ENCODE results near the gene CMTM3.
"Not testable (repeated sequence)": the region's sequence is repeated elsewhere in the genome, so short reads cannot be mapped to it uniquely, and the experiment has no call there.

CMTM3 gene

GRCh38 chr16:66631558-66631957 is 27.1 kb downstream of the CMTM3 start:
- not testable (repeated sequence) for DNase-seq (ENCODE audit: extremely low read depth in 1 of 2, low read depth in 1 of 2)

DNA sequence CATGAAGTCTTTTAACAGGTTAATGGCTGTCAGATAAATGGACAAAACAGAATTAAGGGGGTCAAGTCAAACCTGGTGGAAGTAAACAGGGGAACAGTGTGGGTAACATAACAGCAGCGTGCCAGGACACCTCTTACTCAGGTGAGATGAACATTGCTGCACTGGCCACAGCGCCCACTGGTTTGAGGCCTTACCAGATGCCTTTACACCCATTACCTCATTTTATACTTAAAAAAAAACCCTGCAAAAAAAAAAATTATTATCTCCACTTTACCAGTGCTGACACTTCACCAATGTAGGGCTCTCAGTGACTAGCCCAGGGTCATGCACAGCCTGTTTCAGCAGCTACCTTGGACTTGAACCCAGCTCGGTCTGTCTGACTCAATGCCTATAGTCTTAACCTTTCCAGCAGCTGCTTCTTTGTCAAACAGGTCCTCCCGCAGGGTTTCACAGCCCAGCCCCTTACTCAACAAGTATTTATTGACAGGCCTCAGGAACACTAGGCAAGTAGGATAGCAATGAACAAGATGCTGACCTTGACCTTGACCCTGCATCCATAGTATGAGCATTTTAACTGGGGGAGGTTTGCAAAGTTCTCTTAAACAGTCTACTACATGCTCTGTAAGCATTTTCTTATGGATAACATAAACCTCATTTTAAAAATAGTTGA is 30.2 kb downstream of the CMTM3 start:
- DNase-seq (ENCODE audit: extremely low read depth in 1 of 2, low read depth in 1 of 2), result no peak

DNA sequence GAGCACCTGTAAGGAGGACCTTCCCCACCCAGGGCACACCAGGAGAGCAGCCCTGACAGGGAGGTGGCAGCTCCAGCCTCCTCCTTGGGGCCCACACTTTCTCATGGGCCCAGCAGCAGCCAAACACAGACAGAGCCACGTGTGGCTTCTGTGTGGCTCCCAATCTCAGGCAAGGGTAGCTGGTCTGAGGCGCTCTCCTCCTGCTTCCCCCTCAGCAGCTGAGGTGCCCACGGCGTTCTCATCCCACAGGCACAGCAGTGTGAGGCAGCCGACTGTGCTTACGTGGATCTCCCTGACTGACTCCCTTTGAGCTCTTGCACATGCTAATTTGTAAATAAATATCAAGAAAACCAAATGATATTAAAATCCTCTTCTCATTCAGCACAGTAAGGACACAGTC is 30.9 kb downstream of the CMTM3 start:
- DNase-seq (ENCODE audit: extremely low read depth in 1 of 2, low read depth in 1 of 2), result no peak

DNA sequence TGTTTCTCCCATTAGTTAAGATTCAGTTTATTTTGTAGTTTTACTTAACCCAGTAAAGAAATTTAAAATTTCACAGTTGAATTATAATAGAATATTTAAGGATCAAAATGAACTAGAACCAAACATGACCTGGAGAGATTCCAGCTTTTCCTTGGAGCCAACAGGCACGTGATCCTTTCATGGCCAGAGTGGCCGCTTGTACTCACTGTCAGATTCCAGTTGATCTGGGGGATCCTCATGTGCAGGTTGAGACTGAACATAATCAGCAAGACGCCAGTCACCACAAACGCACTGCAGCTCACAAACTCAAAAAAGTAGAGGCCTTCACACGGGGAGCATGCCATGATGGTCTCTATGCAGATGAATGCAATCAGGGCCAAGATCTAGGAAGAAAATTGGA is 31.7 kb downstream of the CMTM3 start:
- no peak for DNase-seq (ENCODE audit: extremely low read depth in 1 of 2, low read depth in 1 of 2)

GRCh38 chr16:66637806-66638205 is 33.3 kb downstream of the CMTM3 start:
- no peak for DNase-seq (ENCODE audit: extremely low read depth in 1 of 2, low read depth in 1 of 2)

DNA sequence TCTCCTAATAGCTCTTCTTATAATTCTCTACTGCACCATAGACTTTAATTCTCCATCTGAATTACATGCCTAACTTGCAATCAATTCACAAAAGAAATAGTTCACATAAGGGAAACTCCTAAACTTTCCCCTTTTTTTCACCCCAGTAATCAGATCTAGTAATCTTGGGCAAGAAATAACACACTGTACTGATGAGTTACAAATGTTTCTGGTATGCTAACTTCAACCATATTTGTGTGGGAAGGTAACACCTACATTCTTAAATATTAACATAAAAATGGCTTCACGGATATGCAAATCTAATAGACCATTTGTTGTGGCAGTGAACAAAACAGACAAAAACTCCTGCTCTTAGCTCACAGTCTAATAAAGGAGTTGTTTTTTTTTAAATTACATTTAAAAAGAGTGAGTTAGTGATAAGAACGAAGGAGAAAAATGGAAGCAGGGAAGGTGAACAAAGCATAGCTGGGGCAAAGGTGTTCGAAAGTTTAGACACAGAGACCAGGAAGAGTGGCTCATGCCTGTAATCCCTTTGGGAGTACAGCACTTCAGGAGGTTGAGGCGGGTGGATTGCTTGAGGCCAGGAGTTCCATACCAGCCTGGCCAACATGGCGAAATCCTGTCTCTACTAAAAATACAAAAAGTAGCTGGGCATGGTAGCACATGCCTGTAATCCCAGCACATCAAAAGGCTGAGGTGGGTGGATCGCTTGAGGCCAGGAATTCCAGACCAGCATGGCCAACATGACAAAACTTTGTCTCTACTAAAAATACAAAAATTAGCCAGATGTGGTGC is 34.8 kb downstream of the CMTM3 start:
- no peak for DNase-seq (ENCODE audit: extremely low read depth in 1 of 2, low read depth in 1 of 2)

DNA sequence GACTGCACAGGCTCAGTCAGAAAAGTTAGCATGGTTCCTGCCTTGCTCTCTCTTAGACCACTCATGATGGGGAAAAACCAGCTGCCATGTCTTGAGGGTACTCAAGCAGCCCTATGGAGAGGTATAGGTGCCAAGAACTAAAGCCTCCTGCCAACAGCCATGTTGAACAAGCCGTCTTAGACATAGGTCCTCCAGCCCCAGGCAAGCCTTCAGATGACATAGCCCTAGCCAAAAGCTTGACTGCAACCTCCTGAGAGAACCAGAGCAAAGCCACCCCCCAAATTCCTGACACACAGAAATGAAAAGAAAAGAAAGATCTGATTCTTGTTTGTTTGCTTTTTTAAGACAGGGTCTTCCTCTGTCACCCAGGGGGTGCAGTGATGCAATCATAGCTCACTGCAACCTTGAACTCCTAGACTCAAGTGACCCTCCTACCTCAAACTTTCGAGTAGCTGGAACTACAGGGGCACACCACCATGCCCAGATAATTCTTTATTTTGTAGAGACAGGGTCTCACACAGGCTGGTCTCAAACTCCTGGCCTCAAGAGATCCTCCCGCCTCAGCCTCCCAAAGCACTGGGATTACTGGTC is 36.3 kb downstream of the CMTM3 start:
- no peak for DNase-seq (ENCODE audit: extremely low read depth in 1 of 2, low read depth in 1 of 2)

DNA sequence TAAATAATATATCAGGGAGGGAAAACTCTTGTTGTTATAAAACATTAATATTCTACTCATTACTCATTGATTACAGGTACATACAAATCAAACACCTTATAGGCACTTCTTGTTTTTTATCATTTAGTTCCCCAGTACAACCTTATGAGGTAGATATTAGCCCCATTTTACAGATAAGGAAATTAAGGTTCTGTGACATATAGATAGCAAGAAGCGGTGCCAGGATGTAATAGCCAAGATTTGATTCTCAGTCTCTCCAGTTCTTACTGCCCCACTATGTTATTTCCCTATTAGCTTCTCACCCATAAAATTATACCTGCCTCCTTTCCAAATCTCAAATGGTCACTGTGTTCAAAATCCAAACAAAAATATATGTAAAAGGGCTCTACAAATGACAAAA is 36.9 kb downstream of the CMTM3 start:
- no peak for DNase-seq (ENCODE audit: extremely low read depth in 1 of 2, low read depth in 1 of 2)

GRCh38 chr16:66647866-66648265 is 43.4 kb downstream of the CMTM3 start:
- DNase-seq (ENCODE audit: extremely low read depth in 1 of 2, low read depth in 1 of 2), result no peak

GRCh38 chr16:66649167-66649566 is 44.7 kb downstream of the CMTM3 start:
- DNase-seq (ENCODE audit: extremely low read depth in 1 of 2, low read depth in 1 of 2), result no peak

GRCh38 chr16:66649636-66650205 is 45.2 kb downstream of the CMTM3 start:
- no peak for DNase-seq (ENCODE audit: extremely low read depth in 1 of 2, low read depth in 1 of 2)

GRCh38 chr16:66650707-66651473 is 46.4 kb downstream of the CMTM3 start:
- DNase-seq (ENCODE audit: extremely low read depth in 1 of 2, low read depth in 1 of 2), result peak; percentile 39 to 70

DNA sequence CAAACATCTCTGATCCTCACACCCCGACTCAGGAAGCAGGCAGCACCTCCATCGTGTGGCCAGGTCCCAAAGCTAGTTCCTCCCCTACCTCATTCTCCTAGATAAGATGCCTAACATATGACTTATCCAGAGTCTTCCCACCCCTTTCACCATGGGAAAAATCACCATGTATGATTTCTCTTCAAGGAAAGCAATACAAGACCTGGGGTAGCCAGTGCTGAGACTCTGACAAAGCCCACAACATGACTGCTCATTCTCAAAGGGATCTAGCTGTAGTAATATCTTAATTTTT is 46.9 kb downstream of the CMTM3 start:
- DNase-seq (ENCODE audit: extremely low read depth in 1 of 2, low read depth in 1 of 2), result no peak

DNA sequence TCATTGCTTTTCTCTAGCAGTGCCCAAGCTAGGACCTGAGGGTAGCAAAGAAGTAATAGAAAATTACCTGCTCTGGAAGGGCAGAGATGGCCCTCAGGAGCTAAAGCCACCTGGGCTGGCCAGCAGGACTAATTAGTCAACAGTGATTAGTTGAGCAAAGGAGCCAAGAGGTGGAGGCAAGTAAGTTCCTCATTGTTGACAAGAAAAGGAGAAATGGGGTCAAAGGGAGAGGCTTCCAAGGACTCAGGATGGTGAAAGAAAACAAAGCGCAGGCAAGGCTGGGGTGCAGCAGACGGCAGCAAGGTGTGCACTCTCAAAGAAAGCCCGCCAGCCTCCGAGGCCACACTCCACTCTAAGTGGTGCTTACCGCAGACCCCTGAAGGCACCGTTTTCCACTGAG is 47.5 kb downstream of the CMTM3 start:
- DNase-seq (ENCODE audit: extremely low read depth in 1 of 2, low read depth in 1 of 2), result no peak

DNA sequence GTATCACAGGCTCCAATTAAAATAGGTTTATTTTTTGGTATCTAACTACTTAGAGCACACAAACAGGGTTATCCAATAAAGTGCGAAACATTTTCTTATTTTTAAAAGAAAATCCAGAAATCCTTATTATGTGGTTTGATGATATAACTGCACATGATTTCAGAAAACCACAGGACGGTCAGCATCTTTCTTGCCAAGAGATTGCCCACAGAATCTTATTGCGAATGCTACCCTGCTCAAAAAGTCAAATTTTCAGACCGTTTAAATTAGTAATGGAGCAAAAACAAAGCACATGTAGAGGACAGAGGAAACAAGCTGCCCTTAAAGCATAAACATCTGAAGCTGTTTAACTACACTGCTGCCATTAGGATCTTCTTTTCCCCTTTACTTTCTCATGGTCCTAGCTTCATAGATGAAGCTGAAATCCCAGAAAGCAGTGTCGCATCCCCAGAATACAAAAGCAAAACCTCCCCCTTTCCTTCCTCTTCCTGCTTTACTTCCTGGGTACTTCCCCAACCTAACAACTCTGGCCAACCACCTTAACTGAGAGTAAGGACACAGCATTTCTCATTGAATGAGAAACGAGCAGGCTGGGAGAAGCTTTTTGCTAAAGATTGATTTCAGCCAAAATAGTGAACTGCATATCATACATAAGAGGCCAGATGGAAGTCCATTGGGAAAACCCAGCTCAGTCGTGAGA is 48.3 kb downstream of the CMTM3 start:
- DNase-seq (ENCODE audit: extremely low read depth in 1 of 2, low read depth in 1 of 2), result no peak

DNA sequence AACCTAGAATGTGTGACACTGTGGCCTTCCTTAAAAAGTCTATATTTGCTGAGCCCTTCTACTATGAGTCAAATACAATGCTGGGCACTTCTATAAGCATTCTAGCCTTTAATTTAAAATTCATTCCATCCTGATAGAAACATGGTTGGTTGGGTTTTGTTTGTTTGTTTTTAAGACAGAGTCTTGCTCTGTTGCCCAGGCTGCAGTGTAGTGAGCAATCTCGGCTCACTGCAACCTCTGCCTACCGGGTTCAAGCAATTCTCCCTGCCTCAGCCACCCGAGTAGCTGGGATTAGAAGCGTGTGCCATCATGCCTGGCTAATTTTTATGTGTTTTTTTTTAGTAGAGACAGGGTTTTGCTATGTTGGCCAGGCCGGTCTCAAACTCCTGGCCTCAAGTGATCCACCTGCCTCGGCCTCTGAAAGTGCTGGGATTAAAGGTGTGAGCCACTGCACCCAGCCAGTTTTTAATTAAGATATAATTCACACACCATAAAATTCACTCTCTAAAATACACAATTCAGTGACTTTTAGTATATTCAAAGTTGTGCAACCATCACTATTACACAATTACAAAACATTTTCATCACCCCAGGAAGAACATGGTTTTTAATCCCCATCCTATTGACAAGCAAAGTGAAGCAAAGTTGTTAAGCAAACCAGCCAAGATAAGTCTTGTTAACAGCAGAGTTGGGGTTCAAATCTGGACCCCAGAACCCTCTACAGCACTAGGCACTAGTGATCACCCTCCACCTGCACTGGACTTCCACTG is 49.3 kb downstream of the CMTM3 start:
- no peak for DNase-seq (ENCODE audit: extremely low read depth in 1 of 2, low read depth in 1 of 2)

DNA sequence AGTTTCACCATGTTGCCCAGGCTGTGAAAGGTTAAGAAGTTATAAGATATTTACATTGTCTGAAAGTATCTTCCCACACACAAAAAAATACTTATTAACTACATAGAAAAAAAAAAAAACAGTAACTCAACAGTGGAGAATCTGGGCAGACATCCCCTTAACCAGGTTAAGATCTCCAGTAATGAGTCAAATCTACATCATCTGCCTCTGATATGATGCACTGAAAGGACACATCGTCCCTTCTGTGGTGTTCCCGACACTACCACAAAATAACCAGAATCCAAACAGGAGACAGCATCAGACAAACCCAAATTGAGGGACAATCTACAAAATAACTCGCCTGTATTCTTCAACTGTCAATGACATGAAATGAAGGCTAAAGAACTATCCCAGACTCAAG is 52.0 kb downstream of the CMTM3 start:
- no peak for DNase-seq (ENCODE audit: extremely low read depth in 1 of 2, low read depth in 1 of 2)

GRCh38 chr16:66658143-66658859 is 53.8 kb downstream of the CMTM3 start:
- no peak for DNase-seq (ENCODE audit: extremely low read depth in 1 of 2, low read depth in 1 of 2)

DNA sequence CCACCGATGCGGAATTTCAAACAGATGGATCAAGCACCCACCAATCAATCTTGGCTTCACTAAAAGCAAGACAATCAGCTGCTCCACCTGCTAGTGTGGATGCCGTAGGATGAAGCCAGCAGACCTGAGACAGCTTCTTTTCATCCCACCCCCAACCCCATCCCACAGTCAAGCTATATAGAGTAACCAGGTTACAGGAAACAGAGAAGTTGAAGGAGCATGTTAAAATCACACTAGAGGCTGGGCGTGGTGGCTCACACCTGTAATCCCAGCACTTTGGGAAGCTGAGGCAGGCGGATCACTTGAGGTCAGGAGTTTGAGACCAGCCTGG is 54.3 kb downstream of the CMTM3 start:
- DNase-seq (ENCODE audit: extremely low read depth in 1 of 2, low read depth in 1 of 2), result no peak
